ENCODE measurements around the gene MYO5B.

DNA sequence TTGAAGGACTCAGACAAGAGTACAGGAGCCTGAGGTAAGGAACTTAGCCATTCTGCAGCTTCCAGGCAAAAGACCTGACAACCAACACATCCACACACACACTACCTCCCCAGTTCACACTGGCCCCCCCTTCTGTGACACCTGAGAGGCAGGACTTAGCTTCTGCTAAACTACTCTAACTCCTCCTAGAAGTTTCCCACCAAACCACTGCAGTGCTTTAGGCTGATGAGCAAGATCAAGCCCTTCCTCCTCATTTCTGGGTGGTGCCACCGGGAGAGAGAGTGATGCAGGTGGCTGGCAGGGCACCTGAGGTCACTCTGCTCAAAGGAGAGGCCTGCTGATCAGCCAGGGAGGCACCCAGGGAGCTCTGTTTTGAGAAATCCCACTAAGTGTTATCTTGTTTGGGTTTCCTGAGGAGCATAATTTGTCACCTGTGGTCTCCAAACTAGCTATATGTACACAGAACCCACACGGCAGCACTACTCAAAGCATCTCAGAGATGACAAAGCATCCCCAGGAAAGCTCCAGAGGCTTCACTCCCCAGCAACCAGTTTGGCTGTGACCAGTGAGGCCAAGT lies 188.4 kb downstream of the MYO5B start:
- TF ChIP-seq POLR2A (IDR thresholded peaks at IDR 0.05; ENCODE audit: low read length) (no peak), GATA1 (IDR thresholded peaks at IDR 0.05; ENCODE audit: low read depth, low read length) (no peak)

All from erythroblast (primary cell).